Measurements from ENCODE around the gene EIF5B.
"Not testable (repeated sequence)": the region's sequence is repeated elsewhere in the genome, so short reads cannot be mapped to it uniquely, and the experiment has no call there.

EIF5B gene, protein sequence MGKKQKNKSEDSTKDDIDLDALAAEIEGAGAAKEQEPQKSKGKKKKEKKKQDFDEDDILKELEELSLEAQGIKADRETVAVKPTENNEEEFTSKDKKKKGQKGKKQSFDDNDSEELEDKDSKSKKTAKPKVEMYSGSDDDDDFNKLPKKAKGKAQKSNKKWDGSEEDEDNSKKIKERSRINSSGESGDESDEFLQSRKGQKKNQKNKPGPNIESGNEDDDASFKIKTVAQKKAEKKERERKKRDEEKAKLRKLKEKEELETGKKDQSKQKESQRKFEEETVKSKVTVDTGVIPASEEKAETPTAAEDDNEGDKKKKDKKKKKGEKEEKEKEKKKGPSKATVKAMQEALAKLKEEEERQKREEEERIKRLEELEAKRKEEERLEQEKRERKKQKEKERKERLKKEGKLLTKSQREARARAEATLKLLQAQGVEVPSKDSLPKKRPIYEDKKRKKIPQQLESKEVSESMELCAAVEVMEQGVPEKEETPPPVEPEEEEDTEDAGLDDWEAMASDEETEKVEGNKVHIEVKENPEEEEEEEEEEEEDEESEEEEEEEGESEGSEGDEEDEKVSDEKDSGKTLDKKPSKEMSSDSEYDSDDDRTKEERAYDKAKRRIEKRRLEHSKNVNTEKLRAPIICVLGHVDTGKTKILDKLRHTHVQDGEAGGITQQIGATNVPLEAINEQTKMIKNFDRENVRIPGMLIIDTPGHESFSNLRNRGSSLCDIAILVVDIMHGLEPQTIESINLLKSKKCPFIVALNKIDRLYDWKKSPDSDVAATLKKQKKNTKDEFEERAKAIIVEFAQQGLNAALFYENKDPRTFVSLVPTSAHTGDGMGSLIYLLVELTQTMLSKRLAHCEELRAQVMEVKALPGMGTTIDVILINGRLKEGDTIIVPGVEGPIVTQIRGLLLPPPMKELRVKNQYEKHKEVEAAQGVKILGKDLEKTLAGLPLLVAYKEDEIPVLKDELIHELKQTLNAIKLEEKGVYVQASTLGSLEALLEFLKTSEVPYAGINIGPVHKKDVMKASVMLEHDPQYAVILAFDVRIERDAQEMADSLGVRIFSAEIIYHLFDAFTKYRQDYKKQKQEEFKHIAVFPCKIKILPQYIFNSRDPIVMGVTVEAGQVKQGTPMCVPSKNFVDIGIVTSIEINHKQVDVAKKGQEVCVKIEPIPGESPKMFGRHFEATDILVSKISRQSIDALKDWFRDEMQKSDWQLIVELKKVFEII

DNA sequence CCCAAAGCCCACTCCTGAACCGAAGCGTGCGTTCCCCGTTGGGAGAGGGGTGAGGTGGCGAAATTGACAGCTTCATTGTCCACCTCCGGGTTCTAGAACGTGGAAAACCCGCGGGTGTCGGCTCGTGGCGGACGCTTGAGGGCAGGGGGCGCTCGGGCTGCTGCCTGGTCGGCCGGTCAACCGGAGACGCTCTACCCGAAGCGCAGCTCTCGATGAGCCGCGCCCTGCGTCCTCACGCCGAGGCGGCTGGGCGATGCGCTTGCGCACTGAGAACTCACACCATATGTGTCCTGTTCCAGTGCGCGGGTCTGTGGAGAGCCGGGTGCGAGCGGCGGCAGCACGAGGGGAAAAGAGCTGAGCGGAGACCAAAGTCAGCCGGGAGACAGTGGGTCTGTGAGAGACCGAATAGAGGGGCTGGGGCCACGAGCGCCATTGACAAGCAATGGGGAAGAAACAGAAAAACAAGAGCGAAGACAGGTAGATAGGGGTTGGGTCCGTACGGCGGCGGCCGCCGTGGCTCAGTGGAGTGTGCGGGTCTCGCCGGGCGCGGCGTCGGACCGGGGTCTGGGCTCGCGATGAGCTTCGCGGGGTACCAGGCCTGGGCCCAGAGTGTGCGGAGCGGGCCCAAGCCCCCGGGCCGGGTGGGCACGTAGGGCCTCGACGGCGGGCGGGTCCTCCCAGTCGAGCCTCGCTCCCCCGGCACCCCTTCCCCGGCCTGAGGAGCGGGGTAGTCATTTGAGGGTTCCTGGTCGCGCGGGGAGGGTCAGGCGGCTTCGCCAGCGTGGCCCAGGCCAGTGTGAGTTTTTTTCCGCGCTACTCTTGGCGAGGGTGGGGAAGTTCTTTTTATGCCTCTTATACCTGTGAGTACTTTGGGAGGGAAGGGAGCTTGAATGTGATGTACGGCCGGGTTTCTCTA is at the start of gene EIF5B:
Gene EIF5B, plus strand, starts transcription at position 277 of the 916 bp plus-strand sequence. Its CDS starts 166 bp downstream, at position 443.
- peak; percentile 87 for DNase-seq

DNA sequence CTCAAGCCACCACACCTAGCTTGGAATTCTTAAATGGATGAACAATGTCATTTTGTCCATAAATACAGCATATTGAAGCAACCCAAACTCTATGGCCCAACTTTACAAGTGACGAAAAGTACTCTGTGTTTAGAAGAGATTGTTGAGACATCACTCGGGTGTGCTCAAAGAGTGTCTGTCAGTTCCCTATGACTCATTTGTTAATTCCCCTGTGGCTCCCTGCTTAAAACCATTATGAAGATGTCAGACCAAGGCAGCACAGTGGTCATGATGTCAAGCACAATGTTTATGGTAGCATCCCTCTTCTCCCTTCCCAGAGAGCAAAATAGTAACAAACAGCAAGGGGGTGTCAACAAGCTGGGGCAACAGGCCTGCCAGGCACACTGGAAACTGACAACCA is 39.2 kb upstream of the EIF5B start:
- DNase-seq, result no peak

DNA sequence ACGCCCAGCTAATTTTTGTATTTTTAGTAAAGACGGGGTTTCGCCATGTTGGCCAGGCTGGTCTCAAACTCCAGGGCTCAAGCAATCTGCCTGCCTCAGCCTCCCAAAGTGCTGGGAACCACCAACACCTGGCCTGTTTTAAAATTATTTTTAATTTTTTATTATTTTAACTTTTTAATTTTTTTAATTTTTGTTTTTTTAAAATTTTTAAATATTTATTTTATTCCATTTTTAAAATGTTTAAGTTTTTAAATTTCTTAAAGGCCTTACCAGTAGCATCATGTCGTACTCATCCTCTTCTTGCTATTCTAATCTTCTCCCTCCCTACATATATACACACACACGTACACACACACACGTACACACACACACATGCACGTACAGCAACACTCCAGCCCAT is 37.6 kb upstream of the EIF5B start:
- DNase-seq, result no peak

DNA sequence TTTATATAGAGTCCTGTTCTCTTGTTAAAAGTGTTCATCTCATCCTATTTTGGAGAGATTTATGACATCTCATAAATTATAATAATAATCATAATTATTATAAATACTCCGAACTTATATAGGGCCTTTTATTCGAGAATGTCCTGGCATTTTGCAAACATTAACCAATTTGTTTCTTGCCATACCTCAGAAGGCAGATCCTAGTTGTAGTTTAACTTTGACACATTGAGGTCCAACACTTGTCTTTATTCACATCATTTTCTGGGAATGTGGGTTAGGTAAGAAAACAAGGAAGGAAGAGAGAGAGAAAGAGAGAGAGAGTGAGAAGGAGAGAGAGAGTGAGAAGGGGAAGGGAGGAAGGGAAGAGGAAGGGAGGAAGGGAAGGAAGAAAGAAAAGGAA is 36.1 kb upstream of the EIF5B start, which contains the start of gene LYG1:
Gene LYG1, minus strand, starts transcription at position 101 of the 400 bp plus-strand sequence. CDS start 5,527 bp downstream, outside the sequence.
- DNase-seq, result not testable (repeated sequence)

DNA sequence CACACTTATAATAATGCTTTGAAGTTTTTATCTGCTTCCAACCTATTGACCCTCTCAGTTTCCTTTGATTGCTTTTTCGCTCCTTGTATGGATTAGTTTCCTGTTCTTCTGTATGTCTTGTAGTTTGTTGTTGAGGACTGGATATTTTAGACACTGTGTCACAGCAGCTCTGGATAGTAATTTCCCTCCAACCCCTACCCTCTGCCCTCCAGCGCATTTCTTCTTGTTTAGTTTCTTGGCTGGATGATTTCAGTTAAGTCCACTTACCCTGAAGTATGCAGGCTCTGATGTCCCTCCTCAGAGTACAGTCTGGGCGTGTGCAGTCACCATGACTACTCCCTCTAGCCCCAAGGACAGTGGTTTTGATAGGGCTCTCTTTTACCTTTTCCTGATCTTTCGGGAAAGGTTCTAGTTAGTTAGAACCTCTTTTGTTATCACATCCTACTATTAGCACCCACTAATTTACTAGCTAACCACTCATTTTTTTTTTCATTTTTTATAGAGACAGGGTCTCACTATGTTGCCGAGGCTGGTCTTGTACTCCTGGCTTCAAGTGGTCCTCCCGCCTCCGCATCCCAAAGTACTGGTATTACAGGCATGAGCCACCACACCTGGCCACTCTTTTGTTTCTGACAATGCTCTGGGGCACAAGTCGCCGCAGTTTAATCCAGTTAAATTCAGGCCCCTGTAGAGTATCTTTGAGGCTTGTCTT is 19.9 kb upstream of the EIF5B start:
- DNase-seq, result no peak

DNA sequence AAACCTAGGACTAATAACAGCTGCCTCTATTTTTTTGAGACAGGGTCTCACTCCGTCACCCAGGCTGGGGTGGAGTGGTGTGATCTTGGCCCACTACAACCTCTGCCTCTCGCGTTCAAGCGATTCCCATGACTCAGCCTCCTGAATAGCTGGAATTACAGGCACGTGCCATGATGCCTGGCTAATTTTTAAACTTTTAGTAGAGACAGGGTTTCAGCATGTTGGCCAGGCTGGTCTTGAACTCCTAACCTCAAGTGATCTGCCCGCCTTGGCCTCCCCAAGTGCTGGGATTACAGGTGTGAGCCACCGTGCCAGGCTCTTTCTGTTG is 19.4 kb upstream of the EIF5B start:
- not testable (repeated sequence) for DNase-seq

DNA sequence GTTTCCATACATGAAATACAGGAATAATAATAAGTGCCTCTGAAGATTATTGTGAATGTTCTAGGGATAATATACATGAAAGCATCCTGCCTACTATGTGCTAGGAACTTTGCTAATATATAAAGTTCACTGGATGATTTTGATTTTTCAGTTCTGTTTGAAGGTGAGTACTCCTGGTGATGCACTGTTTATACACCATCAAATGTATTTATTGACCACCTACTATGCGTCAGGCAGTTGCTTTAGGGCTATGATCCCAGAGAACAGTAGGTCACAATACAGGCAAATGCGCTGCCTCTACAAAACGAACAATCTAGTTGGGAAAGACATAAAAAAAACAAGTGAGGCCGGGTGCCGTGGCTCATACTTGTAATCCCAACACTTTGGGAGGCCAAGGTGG is 11.8 kb upstream of the EIF5B start:
- DNase-seq, result no peak

DNA sequence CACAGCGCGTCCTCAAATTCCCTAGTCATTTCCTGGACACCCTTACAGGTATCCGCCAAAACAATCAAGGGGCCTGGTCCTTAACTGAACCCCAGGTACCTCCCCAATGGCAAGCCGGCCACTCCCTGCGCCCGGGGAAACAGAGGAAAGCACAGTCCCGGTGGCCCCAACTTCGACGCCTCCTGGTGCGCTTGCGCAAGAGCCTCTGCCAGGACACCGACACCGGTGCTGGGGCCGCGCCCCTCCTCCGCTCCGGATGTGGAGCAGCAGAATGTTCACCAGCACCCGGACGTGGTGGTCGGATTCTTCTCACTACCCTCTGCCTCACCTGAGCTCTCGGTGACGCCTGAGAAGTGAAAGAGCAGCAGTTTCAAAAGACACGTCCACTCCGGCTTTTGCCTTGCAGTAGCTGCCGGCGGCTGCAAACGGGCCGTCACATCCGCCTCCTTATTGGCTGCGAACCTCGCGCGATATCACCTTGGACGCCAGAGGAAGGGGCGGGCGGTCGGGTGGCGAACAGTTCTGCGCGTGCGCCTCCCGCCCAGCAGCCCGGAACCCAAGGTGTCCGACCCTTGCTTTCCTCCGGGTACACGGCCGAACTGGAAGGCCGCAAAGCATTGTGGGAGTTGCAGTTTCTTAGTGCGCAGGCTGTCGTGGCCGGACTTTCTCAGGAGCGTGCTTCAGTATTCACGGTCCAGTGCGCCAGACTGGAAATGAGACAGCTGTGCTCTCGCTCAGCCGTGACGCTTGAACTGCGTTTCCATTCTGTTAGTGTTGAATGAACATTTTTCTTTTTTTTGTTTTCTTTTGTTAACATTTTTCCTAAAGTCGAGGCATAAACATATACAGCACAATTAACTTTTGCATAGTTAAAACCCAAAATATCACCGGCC is 1.0 kb upstream of the EIF5B start, which contains the start of gene TXNDC9:
Gene TXNDC9, minus strand, starts transcription at position 423 of the 893 bp plus-strand sequence. CDS start 3,123 bp downstream, outside the sequence.
- peak; percentile 86 for DNase-seq

DNA sequence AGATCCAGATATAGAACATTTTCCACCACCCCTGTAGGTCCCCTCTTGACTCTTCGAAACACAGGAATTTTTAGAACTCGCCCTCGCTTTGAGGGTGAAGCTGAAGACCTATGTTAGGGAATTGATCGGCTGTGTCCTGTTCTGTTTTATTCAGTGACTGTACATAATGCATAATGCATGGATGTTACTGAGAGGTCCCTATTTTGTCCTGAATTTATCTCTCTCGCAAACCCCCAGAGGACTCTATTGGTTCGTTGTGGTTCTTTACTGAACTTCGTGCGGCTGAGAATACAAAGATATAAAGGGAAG is 431 bp upstream of the EIF5B start:
- DNase-seq, result no peak

DNA sequence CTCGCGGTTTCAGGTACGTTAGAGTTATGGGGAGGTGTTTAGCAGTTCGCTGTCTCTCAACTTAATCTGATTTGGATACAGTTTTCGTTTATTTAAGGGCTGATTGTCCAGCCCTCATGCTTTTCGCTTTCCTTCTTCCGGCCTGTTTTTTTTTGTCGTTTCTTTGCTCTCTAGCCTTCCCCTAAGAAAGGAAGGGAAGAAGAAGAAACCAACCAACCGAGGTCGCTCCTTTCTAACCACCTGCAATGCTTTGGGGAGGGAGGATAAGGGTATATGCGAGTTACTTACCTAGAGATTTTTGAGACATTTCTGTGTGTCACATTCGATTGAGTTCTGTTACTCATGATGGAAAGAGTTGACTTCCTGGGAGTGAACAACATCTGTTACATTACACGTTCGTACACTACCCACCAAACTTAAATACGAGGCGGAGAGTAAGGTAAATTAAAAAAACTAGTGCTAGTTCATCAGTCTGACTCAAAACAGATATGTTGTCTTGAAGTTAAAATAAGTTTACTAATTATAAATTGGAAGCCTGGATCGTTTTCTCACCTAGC is 918 bp downstream of the EIF5B start:
- DNase-seq, result no peak

DNA sequence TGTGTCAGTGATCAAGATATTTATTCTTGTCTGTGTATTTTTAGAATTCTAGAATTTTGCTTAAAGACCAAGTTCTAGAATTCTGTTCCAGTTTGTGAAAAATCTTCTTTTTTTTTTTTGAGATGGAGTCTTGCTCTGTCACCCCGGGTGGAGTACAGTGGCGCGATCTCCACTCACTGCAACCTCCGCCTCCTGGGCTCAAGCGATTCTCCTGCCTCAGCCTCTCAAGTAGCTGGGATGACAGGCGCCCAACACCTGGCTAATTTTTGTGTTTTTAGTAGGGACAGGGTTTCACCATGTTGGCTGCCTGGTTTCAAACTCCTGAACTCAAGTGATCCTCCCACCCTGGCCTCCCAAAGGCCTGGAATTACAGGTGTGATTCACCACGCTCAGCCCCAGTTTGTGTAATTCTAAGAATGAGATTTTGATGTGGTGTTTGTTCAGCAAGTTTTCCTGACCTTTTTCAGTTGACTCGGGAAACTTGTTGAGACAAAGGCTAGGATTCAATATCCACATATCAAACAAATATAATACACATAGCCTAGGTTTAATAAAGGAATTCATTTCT is 3.6 kb downstream of the EIF5B start:
- no peak for DNase-seq

DNA sequence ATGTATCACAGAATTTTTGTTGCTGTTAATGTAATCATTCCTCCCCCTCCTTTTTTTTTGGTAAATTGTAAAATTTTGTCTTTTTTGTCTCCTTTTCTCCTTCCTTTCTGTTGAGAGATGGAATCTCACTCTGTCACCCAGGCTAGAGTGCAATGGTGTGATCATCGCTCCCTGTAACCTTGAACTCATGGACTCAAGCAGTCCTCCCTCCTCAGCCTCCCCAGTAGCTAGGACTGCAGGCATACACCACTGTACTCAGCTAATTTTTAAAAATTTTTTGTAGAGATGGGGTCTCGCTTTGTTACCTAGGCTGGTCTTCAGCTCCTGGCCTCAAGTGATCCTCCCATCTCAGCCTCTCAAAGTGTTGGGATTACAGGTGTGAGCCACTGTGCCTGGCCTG is 5.3 kb downstream of the EIF5B start:
- no peak for DNase-seq

DNA sequence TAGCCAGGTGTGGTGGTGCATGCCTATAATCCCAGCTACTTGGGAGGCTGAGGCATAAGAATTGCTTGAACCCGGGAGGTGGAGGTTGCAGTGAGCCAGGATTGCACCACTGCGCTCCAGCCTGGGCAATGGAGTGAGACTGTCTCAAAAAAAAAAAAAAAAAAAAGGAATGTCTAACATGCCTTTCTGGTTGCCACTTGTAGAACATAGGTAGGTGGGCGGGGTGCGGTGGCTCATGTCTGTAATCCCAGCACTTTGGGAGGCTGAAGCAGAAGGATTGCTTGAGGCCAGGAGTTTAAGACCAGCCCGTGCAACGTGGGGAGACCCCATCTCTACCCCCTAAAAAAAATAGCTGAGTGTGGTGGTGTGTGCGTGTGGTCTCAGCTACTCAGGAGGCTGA is 8.3 kb downstream of the EIF5B start:
- DNase-seq, result not testable (repeated sequence)

DNA sequence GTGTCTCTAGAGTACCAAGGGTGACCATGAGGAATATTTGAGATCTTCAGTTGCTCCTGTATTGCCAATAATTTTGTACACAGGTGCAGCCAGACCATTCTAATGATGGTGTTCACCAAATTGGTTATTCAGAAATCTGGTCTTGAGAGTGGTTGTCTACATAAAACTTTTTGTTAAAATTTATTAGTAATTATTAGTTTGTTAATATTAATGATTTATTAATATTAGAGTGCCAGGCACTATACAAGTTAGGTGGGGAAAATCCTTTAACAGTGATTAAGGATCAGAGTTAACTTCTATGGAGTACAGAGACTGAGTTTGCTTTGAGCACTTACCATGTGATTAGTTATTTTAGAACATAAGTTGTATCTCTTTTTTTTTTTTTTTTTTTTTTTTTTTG is 9.0 kb downstream of the EIF5B start:
- DNase-seq, result no peak

DNA sequence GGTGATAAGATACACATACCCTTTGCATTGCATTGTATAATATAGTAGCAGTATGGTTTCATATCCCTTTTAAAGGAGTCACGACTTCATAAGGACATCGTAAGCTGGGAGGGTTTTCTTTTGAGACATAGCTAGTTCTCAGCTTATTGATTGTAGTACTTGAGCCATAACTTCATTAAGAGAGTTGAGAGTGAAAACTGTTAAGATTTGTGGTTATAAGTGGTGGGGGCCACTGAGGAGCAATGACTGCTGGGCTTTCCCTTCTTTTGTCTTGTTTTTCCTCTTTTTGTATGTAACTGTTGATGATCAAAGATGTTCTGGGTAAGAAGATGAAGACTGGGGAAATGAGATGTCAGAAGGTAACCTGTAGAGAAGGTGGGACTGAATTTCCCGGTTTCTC is 11.0 kb downstream of the EIF5B start:
- DNase-seq, result no peak

DNA sequence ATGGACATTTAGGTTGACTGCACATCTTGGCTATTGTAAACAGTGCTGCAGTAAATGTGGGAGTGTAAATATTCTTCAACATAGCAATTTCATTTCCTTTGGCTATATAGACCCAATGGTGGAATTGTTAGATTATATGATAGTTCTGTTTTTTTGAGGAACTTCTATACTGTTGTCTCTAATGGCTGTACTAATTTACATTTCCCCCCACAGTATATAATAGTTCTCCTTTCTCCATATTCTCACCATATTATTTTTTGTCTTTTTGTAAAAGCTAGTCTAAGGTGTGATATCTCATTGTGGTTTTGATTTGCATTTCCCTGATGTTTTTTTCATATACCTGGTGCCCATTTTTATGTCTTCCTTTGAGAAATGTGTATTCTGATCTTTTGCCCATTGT is 13.0 kb downstream of the EIF5B start:
- no peak for DNase-seq

DNA sequence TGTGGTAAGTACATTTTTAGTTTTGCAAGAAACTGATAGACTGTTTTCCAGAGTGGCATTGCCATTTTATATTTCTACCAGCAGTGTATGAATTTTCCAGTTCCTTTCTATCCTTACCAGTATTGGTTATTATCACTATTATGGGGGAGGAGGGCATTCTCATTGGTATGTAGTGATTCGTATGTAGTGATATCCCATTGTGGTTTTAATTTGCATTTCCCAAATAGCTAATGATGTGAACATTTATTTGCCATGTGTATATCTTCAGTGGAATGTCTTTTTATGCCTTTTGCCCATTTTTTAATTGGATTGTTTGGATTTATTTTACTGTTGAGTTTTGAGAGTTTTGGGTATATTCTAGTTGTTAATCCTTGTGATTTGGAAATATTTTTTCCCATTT is 16.9 kb downstream of the EIF5B start:
- no peak for DNase-seq

DNA sequence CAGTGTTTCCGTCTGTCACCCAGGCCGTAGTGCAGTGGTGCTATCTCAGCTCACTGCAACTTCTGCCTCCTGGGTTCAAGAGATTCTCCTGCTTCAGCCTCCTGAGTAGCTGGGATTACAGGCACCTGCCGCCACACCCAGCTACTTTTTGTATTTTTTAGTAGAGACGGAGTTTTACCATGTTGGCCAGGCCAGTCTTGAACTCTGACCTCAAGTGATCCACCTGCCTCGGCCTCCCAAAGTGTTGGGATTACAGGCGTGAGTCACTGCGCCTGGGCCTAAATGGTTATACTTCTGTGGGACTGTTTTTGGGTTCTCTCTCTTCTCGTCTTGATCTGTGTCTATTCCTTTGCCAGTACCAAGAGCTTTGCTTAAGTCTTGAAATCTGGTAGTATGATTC is 17.6 kb downstream of the EIF5B start:
- DNase-seq, result not testable (repeated sequence)

DNA sequence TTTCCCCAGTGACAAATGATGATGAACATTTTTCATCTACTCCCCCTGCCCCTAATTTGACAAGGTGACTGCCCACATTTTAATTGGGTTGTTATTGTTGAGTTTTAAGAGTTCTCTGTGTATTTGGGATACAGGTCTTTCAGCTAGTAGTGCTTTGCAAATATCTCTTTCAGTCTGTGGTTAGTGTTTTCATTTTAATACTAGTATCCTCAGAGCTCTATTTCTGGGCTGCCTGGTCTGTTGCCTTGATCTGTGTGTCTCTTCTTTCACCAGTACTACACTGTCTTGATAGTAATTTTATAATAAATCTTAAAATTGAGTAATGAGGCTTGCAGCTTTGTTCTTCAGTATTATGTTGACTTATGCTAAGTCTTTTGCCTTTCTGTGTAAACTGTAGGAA is 19.7 kb downstream of the EIF5B start:
- no peak for DNase-seq

DNA sequence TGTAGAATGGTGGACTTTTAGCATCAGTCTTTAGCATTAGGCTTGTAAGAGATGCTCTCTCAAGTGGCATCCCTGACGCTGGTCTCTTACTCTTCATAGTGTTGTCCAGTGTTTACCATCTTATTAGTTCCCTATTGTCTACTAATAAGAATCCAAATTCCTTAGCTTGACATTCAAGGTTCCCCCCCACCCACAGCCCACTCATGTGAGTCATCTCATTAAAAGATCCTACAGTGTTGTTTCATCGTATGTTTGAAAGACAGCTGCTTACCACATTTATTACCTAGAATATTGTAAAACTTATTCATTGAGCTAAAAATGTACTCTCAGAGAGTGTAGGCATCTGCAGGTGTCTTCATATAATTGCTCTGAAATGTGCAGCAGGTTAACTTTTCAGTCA is 28.5 kb downstream of the EIF5B start:
- no peak for DNase-seq

All from 8988T (cell line).